HEK293 (cell line): ENCODE data around the gene AURKAIP1.

Experiments used
- CTCF ChIA-PET: fragments of 350-600 bp; formaldehyde crosslinking; extraction: SDS; loops from one replicate; lab custom pipeline; 2021; ENCODE audit warnings: antibody characterized with exemption; lab: Yijun Ruan, JAX
- POLR2A ChIA-PET: fragments of 300-600 bp; formaldehyde crosslinking; extraction: SDS; loops from one replicate; lab custom pipeline; 2020; ENCODE audit warnings: antibody characterized with exemption, inconsistent platforms; lab: Yijun Ruan, JAX
- H3K27ac ChIP-seq: fragments of 200-500 bp; sonication (Bioruptor generic); 2 replicates; pipeline ENCODE4 v1.5.1; 2014; ENCODE audit warnings: low read depth, low read length, control low read depth, inconsistent platforms; ENCODE audit errors: extremely low read depth
- H3K36me3 ChIP-seq, 2 experiments: fragments of 200-500 bp in 1 of 2; sonication (Bioruptor generic) in 1 of 2; 1 replicate in 1 of 2; 2 replicates in 1 of 2; pipeline ENCODE4 v1.5.1; 2014 to 2017; ENCODE audit warnings: inconsistent platforms in 2 of 2, low read length in 2 of 2; ENCODE audit not compliant: control insufficient read depth in 2 of 2, insufficient read depth in 1 of 2
- H3K4me1 ChIP-seq: fragments of 200-500 bp; sonication (Bioruptor generic); 2 replicates; pipeline ENCODE4 v1.5.1; 2014; ENCODE audit warnings: mild to moderate bottlenecking, low read length, inconsistent platforms; ENCODE audit not compliant: control insufficient read depth, insufficient read depth
- H3K4me3 ChIP-seq: 2 replicates; pipeline ENCODE4 v1.5.1; 2011; ENCODE audit warnings: low read depth, mild to moderate bottlenecking, control low read depth, low read length, moderate library complexity
- H3K9me3 ChIP-seq: fragments of 200-500 bp; sonication (Bioruptor generic); 2 replicates; pipeline ENCODE4 v1.5.1; 2014; ENCODE audit warnings: low read depth, low read length, inconsistent platforms; ENCODE audit not compliant: control insufficient read depth, insufficient read depth
- EGR2 ChIP-seq: fragments of 450-650 bp; formaldehyde crosslinking; IDR thresholded peaks from 2 replicates; pipeline ENCODE4 v1.5.1; 2016; ENCODE audit warnings: low read depth, missing biosample characterization, missing genetic modification characterization
- HOXD13 ChIP-seq: sonication (generic); formaldehyde crosslinking; IDR thresholded peaks from 2 replicates; pipeline ENCODE4 v1.8.0; 2022; ENCODE audit warnings: missing genetic modification reagents, borderline replicate concordance
- MYNN ChIP-seq: fragments of 450-650 bp; formaldehyde crosslinking; IDR thresholded peaks from 2 replicates; pipeline ENCODE4 v1.5.1; 2016; ENCODE audit warnings: missing biosample characterization, missing genetic modification characterization, borderline replicate concordance
- MZF1 ChIP-seq: fragments of 450-650 bp; formaldehyde crosslinking; IDR thresholded peaks from 2 replicates; pipeline ENCODE4 v1.5.1; 2017; ENCODE audit warnings: missing biosample characterization, missing genetic modification characterization, borderline replicate concordance
- SP3 ChIP-seq: fragments of 450-650 bp; formaldehyde crosslinking; IDR thresholded peaks from 2 replicates; pipeline ENCODE4 v1.5.1; 2016; ENCODE audit warnings: missing biosample characterization, missing genetic modification characterization
- YY2 ChIP-seq: fragments of 450-650 bp; formaldehyde crosslinking; IDR thresholded peaks from 2 replicates; pipeline ENCODE4 v1.5.1; 2016; ENCODE audit warnings: missing biosample characterization, missing genetic modification characterization
- ZBTB11 ChIP-seq: fragments of 450-650 bp; formaldehyde crosslinking; conservative IDR thresholded peaks from 2 replicates; pipeline ENCODE4 v1.5.1; 2016; ENCODE audit warnings: low read depth, missing biosample characterization, missing genetic modification characterization
- ZBTB7A ChIP-seq: fragments of 450-650 bp; formaldehyde crosslinking; IDR thresholded peaks from 2 replicates; pipeline ENCODE4 v1.5.1; 2016; ENCODE audit warnings: low read depth, missing biosample characterization, missing genetic modification characterization
- ZBTB8A ChIP-seq: fragments of 450-650 bp; formaldehyde crosslinking; IDR thresholded peaks from 2 replicates; pipeline ENCODE4 v1.5.1; 2016; ENCODE audit warnings: missing biosample characterization, missing genetic modification characterization
- ZFP41 ChIP-seq: fragments of 450-650 bp; formaldehyde crosslinking; IDR thresholded peaks from 2 replicates; pipeline ENCODE4 v1.5.1; 2016; ENCODE audit warnings: missing biosample characterization, missing genetic modification characterization, borderline replicate concordance
- ZFP69B ChIP-seq: fragments of 450-650 bp; formaldehyde crosslinking; IDR thresholded peaks from 2 replicates; pipeline ENCODE4 v1.5.1; 2016; ENCODE audit warnings: missing biosample characterization, missing genetic modification characterization
- ZNF121 ChIP-seq: fragments of 450-650 bp; formaldehyde crosslinking; IDR thresholded peaks from 2 replicates; pipeline ENCODE4 v1.5.1; 2016; ENCODE audit warnings: missing biosample characterization, missing genetic modification characterization
- ZNF140 ChIP-seq: fragments of 450-650 bp; formaldehyde crosslinking; IDR thresholded peaks from 2 replicates; pipeline ENCODE4 v1.5.1; 2016; ENCODE audit warnings: missing biosample characterization, missing genetic modification characterization
- ZNF211 ChIP-seq: fragments of 450-650 bp; formaldehyde crosslinking; IDR thresholded peaks from 2 replicates; pipeline ENCODE4 v1.5.1; 2016; ENCODE audit warnings: low read depth, missing biosample characterization, missing genetic modification characterization
- ZNF311 ChIP-seq: fragments of 450-650 bp; formaldehyde crosslinking; IDR thresholded peaks from 2 replicates; pipeline ENCODE4 v1.5.1; 2017; ENCODE audit warnings: missing biosample characterization, missing genetic modification characterization, borderline replicate concordance
- ZNF324 ChIP-seq: fragments of 450-650 bp; formaldehyde crosslinking; IDR thresholded peaks from 2 replicates; pipeline ENCODE4 v1.5.1; 2016; ENCODE audit warnings: missing biosample characterization, missing genetic modification characterization
- ZNF335 ChIP-seq: fragments of 450-650 bp; formaldehyde crosslinking; conservative IDR thresholded peaks from 2 replicates; pipeline ENCODE4 v1.5.1; 2016; ENCODE audit warnings: missing biosample characterization, missing genetic modification characterization
- ZNF501 ChIP-seq: fragments of 450-650 bp; formaldehyde crosslinking; IDR thresholded peaks from 2 replicates; pipeline ENCODE4 v1.5.1; 2016; ENCODE audit warnings: missing biosample characterization, missing genetic modification characterization
- ZNF529 ChIP-seq: fragments of 450-650 bp; formaldehyde crosslinking; IDR thresholded peaks from 2 replicates; pipeline ENCODE4 v1.5.1; 2017; ENCODE audit warnings: missing genetic modification characterization, missing biosample characterization; ENCODE audit not compliant: insufficient replicate concordance
- ZNF549 ChIP-seq: fragments of 450-650 bp; IDR thresholded peaks from 2 replicates; pipeline ENCODE4 v1.5.1; 2018; ENCODE audit warnings: missing biosample characterization, missing genetic modification characterization, mild to moderate bottlenecking, inconsistent platforms, moderate library complexity
- ZNF561 ChIP-seq: fragments of 450-650 bp; IDR thresholded peaks from 2 replicates; pipeline ENCODE4 v1.5.1; 2018; ENCODE audit warnings: missing biosample characterization, missing genetic modification characterization, borderline replicate concordance
- ZNF610 ChIP-seq: fragments of 450-650 bp; formaldehyde crosslinking; IDR thresholded peaks from 2 replicates; pipeline ENCODE4 v1.5.1; 2016; ENCODE audit warnings: missing biosample characterization, missing genetic modification characterization, borderline replicate concordance
- ZNF621 ChIP-seq: fragments of 450-650 bp; formaldehyde crosslinking; IDR thresholded peaks from 2 replicates; pipeline ENCODE4 v1.5.1; 2017; ENCODE audit warnings: missing biosample characterization, missing genetic modification characterization
- ZNF629 ChIP-seq: fragments of 450-650 bp; formaldehyde crosslinking; IDR thresholded peaks from 2 replicates; pipeline ENCODE4 v1.5.1; 2017; ENCODE audit warnings: missing biosample characterization, missing genetic modification characterization
- ZNF677 ChIP-seq: fragments of 450-650 bp; IDR thresholded peaks from 2 replicates; pipeline ENCODE4 v1.5.0; 2018; ENCODE audit warnings: missing biosample characterization, mild to moderate bottlenecking, missing genetic modification characterization, moderate library complexity
- ZXDB ChIP-seq: fragments of 450-650 bp; formaldehyde crosslinking; IDR thresholded peaks from 2 replicates; pipeline ENCODE4 v1.5.1; 2016; ENCODE audit warnings: missing biosample characterization, missing genetic modification characterization
- TF ChIP-seq, protein P1 (sequence below): fragments of 450-650 bp; formaldehyde crosslinking; IDR thresholded peaks from 2 replicates; pipeline ENCODE4 v1.5.1; 2017; ENCODE audit warnings: missing biosample characterization, missing genetic modification characterization
- TF ChIP-seq, protein P2 (sequence below): fragments of 450-650 bp; formaldehyde crosslinking; IDR thresholded peaks from 2 replicates; pipeline ENCODE4 v1.5.1; 2016; ENCODE audit warnings: missing biosample characterization, missing genetic modification characterization
- TF ChIP-seq, protein P3 (sequence below): fragments of 450-650 bp; formaldehyde crosslinking; optimal IDR thresholded peaks from 2 replicates; pipeline ENCODE3; 2016; ENCODE audit warnings: missing biosample characterization, mild to moderate bottlenecking, missing genetic modification characterization

The AURKAIP1 gene

GRCh38 chr1:1324524-1325287, 50.3 kb downstream of the AURKAIP1 start, which contains the start of the genes CPTP and INTS11 (continued):
- TF ChIP-seq ZBTB11 (tag by site-specific recombination) = peak; percentile 57; the same call in 1 of the 2 replicates
- TF ChIP-seq, protein P1, sequence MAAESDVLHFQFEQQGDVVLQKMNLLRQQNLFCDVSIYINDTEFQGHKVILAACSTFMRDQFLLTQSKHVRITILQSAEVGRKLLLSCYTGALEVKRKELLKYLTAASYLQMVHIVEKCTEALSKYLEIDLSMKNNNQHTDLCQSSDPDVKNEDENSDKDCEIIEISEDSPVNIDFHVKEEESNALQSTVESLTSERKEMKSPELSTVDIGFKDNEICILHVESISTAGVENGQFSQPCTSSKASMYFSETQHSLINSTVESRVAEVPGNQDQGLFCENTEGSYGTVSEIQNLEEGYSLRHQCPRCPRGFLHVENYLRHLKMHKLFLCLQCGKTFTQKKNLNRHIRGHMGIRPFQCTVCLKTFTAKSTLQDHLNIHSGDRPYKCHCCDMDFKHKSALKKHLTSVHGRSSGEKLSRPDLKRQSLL = peak; percentile 52
- TF ChIP-seq EGR2 = 0 out of 2 replicates have a peak, but pooled peaks have one; percentile 7
- TF ChIP-seq HOXD13 (CRISPR knock-in tag) = no peak
- peak; percentile 73 for TF ChIP-seq SP3
- TF ChIP-seq ZNF561 (tag by site-specific recombination) = peak; percentile 16; the same call in 1 of the 2 replicates
- TF ChIP-seq, protein P2, sequence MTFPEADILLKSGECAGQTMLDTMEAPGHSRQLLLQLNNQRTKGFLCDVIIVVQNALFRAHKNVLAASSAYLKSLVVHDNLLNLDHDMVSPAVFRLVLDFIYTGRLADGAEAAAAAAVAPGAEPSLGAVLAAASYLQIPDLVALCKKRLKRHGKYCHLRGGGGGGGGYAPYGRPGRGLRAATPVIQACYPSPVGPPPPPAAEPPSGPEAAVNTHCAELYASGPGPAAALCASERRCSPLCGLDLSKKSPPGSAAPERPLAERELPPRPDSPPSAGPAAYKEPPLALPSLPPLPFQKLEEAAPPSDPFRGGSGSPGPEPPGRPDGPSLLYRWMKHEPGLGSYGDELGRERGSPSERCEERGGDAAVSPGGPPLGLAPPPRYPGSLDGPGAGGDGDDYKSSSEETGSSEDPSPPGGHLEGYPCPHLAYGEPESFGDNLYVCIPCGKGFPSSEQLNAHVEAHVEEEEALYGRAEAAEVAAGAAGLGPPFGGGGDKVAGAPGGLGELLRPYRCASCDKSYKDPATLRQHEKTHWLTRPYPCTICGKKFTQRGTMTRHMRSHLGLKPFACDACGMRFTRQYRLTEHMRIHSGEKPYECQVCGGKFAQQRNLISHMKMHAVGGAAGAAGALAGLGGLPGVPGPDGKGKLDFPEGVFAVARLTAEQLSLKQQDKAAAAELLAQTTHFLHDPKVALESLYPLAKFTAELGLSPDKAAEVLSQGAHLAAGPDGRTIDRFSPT = peak; percentile 60; the same call in 1 of the 2 replicates
- TF ChIP-seq ZNF335 (tag by site-specific recombination) = peak; percentile 93
- no peak; the same call in none of the 2 replicates for TF ChIP-seq ZBTB8A
- TF ChIP-seq ZNF121 (tag by site-specific recombination) = no peak

DNA sequence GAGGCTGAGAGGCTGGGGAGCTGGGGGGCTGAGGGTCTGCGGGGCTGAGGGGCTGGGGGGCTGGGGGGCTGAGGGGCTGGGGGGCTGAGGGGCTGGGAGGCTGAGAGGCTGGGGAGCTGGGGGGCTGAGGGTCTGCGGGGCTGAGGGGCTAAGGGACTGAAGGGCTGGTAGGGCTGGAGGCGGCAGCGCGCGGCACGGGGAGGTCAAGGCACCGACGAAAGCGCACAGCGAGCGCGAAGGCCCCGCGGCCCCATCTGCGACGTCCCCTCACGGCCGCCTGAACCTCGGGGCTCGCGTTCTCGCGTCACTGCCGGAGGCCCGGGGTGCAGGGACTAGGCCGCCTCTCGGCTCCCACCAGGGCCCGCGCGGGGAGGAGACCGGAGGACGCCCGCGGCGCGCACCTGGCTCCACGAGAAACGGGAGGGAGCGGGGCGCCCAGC, 50.9 kb downstream of the AURKAIP1 start:
- peaks cover 0 to 58% of the 10 kb centered on the region in 2 experiments; a peak in 2 of 3 replicates for H3K36me3 ChIP-seq
- POLR2A ChIA-PET = no interaction called here
- H3K4me1 ChIP-seq = peaks cover 10% of the 10 kb centered on the region
- no peaks in the 10 kb centered on the region for H3K9me3 ChIP-seq
- peak overlapping the region; percentile 84; the same call in 1 of the 2 replicates for H3K27ac ChIP-seq
- peak overlapping the region; percentile 93 for H3K4me3 ChIP-seq
- CTCF ChIA-PET = no interaction called here
- TF ChIP-seq MZF1 (tag by site-specific recombination) (no peak), ZNF621 (tag by site-specific recombination) (no peak), ZNF311 (no peak), ZFP41 (tag by site-specific recombination) (no peak), ZNF629 (tag by site-specific recombination) (peak; percentile 74; the same call in 1 of the 2 replicates), ZNF140 (tag by site-specific recombination) (no peak), ZXDB (tag by site-specific recombination) (0 out of 2 replicates have a peak, but pooled peaks have one; percentile 38), MYNN (tag by site-specific recombination) (no peak; the same call in 1 of the 2 replicates), ZNF610 (no peak), YY2 (tag by site-specific recombination) (peak; percentile 36; the same call in 1 of the 2 replicates), ZNF501 (tag by site-specific recombination) (peak; percentile 57; the same call in 1 of the 2 replicates), ZNF677 (tag by site-specific recombination) (no peak), ZBTB7A (peak; percentile 67; the same call in 1 of the 2 replicates), ZNF549 (tag by site-specific recombination) (no peak), ZFP69B (tag by site-specific recombination) (no peak), ZNF529 (tag by site-specific recombination) (no peak), ZNF324 (peak; percentile 57; the same call in 1 of the 2 replicates), ZNF211 (tag by site-specific recombination) (no peak)
- TF ChIP-seq, protein P3, sequence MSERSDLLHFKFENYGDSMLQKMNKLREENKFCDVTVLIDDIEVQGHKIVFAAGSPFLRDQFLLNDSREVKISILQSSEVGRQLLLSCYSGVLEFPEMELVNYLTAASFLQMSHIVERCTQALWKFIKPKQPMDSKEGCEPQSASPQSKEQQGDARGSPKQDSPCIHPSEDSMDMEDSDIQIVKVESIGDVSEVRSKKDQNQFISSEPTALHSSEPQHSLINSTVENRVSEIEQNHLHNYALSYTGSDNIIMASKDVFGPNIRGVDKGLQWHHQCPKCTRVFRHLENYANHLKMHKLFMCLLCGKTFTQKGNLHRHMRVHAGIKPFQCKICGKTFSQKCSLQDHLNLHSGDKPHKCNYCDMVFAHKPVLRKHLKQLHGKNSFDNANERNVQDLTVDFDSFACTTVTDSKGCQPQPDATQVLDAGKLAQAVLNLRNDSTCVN (tag by site-specific recombination) = peak; percentile 93
